ENCODE data around the gene KLF13.

Gene KLF13

GRCh38 chr15:31308185-31308639, 18.4 kb upstream of the KLF13 start:
- no peaks in the 10 kb centered on the region for H3K9me3 ChIP-seq (ENCODE audit: low read length)
- peak overlapping the region; percentile 93 for H3K27ac ChIP-seq (ENCODE audit: low read depth, low read length, poor library complexity, severe bottlenecking)
- H3K4me3 ChIP-seq (ENCODE audit: low read depth, low read length, poor library complexity, severe bottlenecking), result peak overlapping the region; percentile 42
- peak overlapping the region; percentile 73 for H3K4me2 ChIP-seq (ENCODE audit: low read length)
- H3K79me2 ChIP-seq (ENCODE audit: insufficient read depth, low read length), result no peaks in the 10 kb centered on the region
- H2AFZ ChIP-seq (ENCODE audit: low read length), result no peak overlapping the region
- 0 out of 2 replicates have a peak, but pooled peaks cover 3% of the 10 kb centered on the region for H3F3A ChIP-seq (ENCODE audit: insufficient read depth, low read length)
- H3K4me1 ChIP-seq (ENCODE audit: insufficient read depth, low read length, severe bottlenecking), result peaks cover 62% of the 10 kb centered on the region
- H4K20me1 ChIP-seq (ENCODE audit: insufficient read depth, low read length), result no peaks in the 10 kb centered on the region
- no peak for TF ChIP-seq CTCF (IDR thresholded peaks at IDR 0.05; ENCODE audit: low read length)
- TF ChIP-seq EZH2 (IDR thresholded peaks at IDR 0.05; ENCODE audit: borderline replicate concordance, low read length), result no peak
- peak overlapping the region; percentile 53 for H3K9ac ChIP-seq (ENCODE audit: low read length)
- no peaks in the 10 kb centered on the region for H3K27me3 ChIP-seq (ENCODE audit: insufficient read depth, low read length)
- H3K9me2 ChIP-seq (ENCODE audit: low read depth, low read length), result no peaks in the 10 kb centered on the region
- H3K36me3 ChIP-seq (ENCODE audit: insufficient read depth, low read length), result no peaks in the 10 kb centered on the region

- Histone ChIP-seq H3K9me3 (ENCODE audit: low read length) (no peaks in the 10 kb centered on the region), H2AFZ (ENCODE audit: low read length) (no peak overlapping the region), H3K9me2 (ENCODE audit: low read depth, low read length) (no peaks in the 10 kb centered on the region), H3F3A (ENCODE audit: insufficient read depth, low read length) (no peaks in the 10 kb centered on the region), H3K9ac (ENCODE audit: low read length) (no peak overlapping the region), H3K27ac (ENCODE audit: low read depth, low read length, poor library complexity, severe bottlenecking) (no peak overlapping the region), H3K4me3 (ENCODE audit: low read depth, low read length, poor library complexity, severe bottlenecking) (no peak overlapping the region), H3K4me2 (ENCODE audit: low read length) (no peak overlapping the region), H4K20me1 (ENCODE audit: insufficient read depth, low read length) (no peaks in the 10 kb centered on the region), H3K36me3 (ENCODE audit: insufficient read depth, low read length) (no peaks in the 10 kb centered on the region), H3K4me1 (ENCODE audit: insufficient read depth, low read length, severe bottlenecking) (peaks cover 44% of the 10 kb centered on the region), H3K79me2 (ENCODE audit: insufficient read depth, low read length) (no peaks in the 10 kb centered on the region), H3K27me3 (ENCODE audit: insufficient read depth, low read length) (no peaks in the 10 kb centered on the region)
- no peak for TF ChIP-seq CTCF (IDR thresholded peaks at IDR 0.05; ENCODE audit: low read length)
- no peak for TF ChIP-seq EZH2 (IDR thresholded peaks at IDR 0.05; ENCODE audit: borderline replicate concordance, low read length)
Observed at GRCh38 chr15:31309893-31310606, 16.6 kb upstream of the KLF13 start.

GRCh38 chr15:31311735-31312619, 14.7 kb upstream of the KLF13 start:
- no peaks in the 10 kb centered on the region for H3K9me2 ChIP-seq (ENCODE audit: low read depth, low read length)
- no peaks in the 10 kb centered on the region for H3K9me3 ChIP-seq (ENCODE audit: low read length)
- H3K27ac ChIP-seq (ENCODE audit: low read depth, low read length, poor library complexity, severe bottlenecking), result no peak overlapping the region
- TF ChIP-seq EZH2 (IDR thresholded peaks at IDR 0.05; ENCODE audit: borderline replicate concordance, low read length), result no peak
- no peak for TF ChIP-seq CTCF (IDR thresholded peaks at IDR 0.05; ENCODE audit: low read length)
- H3K79me2 ChIP-seq (ENCODE audit: insufficient read depth, low read length), result no peaks in the 10 kb centered on the region
- no peaks in the 10 kb centered on the region for H3K36me3 ChIP-seq (ENCODE audit: insufficient read depth, low read length)
- no peak overlapping the region for H3K4me2 ChIP-seq (ENCODE audit: low read length)
- H3K4me3 ChIP-seq (ENCODE audit: low read depth, low read length, poor library complexity, severe bottlenecking), result no peak overlapping the region
- no peak overlapping the region for H2AFZ ChIP-seq (ENCODE audit: low read length)
- H3K9ac ChIP-seq (ENCODE audit: low read length), result no peak overlapping the region
- no peaks in the 10 kb centered on the region for H3F3A ChIP-seq (ENCODE audit: insufficient read depth, low read length)
- no peaks in the 10 kb centered on the region for H4K20me1 ChIP-seq (ENCODE audit: insufficient read depth, low read length)
- peaks cover 31% of the 10 kb centered on the region for H3K4me1 ChIP-seq (ENCODE audit: insufficient read depth, low read length, severe bottlenecking)
- H3K27me3 ChIP-seq (ENCODE audit: insufficient read depth, low read length), result no peaks in the 10 kb centered on the region

Data from OCI-LY1 (cell line).